Effector CD8-positive, alpha-beta T cell (primary cell): ENCODE results near the gene CUEDC2.

Source experiments
- DNase-seq: peaks from one replicate; lab custom pipeline; 2025; lab: John Stamatoyannopoulos, UW

The CUEDC2 gene

DNA sequence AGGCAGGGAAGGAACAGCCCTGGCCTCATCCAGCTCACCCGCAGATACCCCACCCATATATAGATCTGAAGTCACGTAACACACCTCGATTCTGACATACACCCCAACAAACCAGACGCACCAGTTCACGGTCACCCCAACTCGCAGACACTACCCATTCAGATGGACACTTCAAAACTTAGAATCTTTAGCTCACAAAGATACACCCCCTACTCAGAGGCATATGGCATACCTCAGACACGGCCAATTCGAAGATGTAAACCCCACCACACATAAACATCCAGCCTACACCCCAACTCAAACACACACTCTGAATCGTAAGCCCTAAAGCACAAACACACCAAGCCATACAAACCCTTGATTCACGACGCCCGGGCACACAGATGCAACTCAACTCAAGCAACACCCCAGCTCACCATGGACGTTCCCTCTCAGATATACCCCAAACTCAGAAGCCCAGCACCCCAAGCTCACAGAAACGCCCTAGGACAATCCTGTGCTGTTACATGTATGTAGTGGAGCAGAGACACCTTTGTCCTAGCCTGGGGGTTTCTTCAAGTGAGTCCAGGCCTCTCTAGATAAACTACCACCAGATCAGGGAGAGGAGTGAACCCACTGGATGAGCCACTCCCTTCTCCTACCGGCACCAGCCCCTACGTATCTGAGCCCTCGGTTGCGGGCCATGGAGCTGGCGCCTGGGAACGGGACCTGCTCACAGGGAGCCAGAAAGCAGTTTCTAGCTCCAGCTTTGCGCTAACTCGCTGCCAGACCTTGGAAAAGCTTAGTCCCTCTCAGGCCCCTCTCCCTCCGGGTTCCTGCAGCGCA lies 22.6 kb downstream of the CUEDC2 start:
- DNase-seq: no peak

DNA sequence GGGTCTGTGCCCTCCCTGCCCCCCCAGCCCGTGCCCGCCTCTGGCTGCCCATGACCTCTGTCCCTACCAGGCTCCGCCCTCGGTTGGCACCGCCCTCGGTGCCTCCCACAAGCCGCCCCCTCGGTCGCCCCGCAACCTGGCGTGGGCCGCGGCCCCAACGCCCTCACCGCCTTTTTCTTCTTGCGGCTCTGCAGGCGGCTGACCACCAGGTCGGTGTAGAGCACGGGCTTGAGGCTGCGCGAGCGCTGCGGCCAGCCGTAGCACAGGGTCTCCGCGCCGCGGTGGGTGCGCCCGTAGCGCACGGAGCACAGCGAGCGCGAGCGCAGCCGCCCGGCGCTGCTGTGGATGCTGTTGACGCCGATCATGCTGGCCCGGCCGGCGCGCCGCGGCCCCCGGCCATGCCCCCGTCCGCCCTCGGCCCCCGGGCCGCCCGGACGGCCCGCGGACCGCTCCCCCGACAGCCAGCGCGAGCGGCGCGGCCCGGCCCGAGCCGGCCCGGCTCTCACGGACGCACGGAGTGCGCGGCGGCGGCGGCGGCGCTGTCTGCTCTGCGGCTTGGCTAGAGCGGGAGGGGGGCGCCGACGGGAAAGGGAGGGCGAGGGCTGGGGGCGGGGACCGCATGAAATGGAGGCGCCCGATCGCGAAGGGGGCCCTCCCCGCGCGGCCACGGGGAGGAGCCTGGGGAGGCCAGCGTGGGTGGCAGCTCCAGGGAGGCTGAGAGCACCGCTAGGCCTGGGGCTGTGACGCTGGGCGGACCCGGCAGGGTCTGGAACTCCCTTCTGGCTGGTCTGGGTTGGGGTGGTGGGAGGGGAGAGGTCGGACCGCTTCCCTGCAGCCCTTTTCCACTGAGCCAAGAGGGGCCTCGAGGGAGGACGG lies 23.4 kb downstream of the CUEDC2 start:
- peak; percentile 72 for DNase-seq

DNA sequence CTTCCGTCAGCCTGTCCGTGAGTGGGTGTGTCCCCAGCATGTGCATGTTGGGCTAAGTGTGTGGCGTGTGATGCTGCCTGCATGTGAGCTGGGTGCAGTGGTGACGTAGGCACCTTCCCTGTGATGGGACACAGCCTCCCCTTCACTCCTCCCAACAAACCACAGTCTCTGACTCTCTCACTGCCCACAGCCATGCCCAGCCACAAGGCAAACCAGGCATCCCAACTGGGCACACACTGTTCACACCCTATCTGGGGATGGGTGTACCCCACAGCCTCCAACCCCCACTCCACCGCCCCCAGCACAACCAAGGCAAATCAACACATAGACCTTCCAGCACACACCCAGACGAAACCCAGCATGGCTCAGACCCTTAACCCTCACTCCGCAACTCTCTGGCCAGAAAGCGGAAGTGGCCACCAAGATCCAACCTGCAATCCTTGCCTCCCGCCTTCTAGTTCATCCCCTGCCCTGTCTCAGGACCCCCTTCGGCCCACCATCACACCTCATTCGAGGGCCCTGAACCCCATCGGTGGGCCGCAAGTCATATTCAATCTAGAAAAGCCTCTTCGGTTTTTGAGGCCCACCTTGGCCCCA lies 24.1 kb downstream of the CUEDC2 start:
- no peak for DNase-seq

DNA sequence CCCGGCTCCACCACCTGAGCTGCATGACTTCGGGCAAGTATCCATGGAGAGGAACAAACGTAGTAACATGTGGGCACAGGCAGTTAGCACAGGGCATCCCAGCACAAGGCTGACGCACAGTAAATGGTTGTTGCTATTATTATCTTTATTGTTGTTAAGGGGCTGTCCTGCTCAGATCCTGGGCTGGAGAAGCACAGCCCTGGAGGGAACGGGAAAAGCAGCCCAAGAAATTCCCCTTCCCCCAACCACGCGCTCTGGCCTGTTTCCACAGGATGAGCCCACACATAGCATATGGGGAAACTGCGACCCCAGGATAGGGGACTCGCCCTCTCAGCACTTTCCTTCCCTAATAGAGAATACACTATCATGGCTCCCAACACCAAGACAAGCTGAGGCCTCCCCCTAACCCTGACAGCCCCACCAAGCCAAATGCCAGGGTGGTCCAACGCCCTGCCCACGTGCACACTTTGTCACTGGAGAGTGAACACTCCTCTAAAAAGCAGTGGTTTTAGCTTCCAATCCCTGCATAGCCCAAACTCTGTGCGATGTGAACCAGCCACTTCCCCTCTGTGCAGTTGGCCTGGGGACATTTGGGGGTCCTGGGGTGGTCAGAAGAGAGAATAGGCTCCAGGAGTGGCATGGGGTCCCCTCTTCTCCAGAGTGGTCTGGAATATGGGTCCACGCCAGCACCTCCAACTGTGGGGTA lies 24.8 kb downstream of the CUEDC2 start:
- no peak for DNase-seq

DNA sequence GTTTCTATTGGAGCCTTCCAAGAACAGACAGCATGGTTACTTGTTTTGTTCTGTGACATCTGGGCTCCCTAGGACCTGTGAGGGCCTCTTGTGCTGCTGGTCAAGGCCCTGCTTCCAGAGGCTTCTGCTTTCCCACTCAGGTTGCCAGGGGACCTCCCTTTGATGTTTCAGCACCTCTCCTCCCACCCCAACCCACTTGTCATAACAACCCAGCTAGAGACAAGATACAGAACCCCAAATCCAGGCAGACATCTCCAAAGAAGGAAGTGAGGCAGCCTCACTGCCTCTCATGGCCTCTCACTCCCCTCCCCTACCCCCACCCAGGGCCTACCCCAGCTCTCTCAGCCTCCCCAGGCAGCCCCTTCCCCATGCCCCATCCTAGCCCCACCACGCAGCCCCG lies 25.6 kb downstream of the CUEDC2 start:
- DNase-seq: no peak

DNA sequence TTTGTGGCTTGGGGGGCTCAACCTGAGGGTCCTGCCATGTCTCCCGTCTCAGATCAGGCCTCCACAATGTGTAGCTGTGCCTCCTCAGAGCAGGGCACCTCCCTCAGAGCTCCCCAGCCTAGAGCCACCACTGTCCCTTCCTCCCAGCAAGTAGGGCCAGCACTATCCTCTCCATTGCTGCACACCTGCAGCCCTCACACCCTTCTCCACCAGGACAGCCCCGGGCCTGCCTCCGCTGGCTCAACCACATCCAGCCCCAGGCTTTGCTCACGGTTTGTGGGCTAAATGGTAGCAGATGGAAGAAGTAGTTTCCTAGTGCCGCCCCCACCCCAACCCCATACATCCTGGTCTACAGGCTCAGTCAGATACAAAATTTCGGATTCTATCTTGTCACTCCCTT lies 26.7 kb downstream of the CUEDC2 start:
- no peak for DNase-seq

DNA sequence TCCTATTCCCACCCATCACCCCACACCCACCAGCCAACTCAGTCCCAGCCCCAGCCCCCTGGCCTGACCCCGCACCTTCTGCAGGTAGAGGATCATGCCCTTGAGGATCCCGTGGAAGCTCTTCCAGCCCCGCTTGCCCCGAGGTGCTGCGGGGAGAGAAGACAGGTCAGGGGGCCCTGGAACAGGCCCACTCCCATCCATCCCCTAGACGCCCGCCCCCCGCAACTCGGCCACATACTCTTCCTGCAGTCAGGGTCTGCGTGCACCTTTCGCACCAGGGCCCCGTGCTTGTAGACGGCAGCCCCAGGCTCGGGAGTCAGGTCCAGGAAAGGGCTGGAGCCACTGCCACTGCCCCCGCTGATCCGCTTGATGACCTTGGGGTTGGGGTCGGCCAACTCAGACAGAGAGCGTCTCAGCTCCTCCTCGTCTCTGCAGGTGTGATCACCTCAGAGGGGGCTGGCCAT lies 27.2 kb downstream of the CUEDC2 start:
- DNase-seq: no peak

DNA sequence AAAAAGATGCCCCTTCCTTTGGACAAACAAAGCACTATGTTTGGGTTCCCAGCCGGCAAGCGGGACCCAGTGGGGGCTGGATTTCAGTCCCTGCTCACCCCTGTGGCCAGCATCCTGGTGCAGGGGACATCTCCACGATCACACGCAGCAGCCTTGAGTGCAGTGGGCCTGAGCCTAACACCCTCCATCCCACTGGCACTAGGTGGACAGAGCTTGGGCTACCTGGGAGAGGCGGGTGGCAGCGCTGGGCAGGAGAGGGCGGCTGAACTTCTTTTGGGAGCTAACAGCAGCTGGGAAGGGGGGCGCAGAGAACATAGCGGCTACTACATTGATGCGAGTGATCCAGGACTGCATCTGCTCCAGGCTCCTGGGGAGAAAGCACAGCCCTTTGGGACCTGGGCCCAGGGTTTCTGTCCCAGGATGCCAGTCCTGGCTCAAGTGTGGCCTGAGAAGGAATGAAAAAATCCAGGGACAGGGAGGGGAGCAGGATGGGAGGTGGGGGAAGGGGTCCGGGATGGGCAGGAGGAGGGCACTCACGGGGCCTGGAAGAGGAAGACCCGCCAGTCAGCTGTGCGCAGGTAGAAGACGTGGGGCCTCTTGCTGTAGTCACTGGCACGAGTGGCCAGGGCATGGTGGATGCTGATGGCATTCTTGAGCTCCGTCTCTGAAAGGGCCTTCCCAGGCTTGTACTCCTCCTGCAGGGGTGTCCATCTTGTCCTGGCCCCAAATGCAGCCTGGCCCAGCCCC lies 27.8 kb downstream of the CUEDC2 start:
- no peak for DNase-seq

DNA sequence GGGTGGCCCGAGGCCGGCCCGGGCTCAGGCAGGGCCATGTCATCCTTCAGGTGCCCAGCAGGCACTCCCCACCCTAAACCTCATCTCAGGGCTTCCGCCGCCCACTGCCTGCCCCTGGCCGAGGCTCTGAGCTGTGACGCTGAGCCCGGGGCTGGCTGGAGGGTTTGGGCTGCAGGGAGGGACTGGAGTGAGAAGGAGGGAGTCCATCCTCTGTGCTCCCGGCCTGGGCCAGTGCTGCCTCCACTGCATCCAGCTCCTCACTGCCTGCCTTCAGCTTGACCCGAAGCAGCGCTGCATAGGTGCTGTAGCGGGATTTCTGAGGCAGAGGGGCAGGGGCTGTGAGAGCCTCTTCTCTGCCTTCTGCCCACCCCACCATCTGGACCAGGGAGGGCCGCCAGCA lies 29.3 kb downstream of the CUEDC2 start:
- no peak for DNase-seq

DNA sequence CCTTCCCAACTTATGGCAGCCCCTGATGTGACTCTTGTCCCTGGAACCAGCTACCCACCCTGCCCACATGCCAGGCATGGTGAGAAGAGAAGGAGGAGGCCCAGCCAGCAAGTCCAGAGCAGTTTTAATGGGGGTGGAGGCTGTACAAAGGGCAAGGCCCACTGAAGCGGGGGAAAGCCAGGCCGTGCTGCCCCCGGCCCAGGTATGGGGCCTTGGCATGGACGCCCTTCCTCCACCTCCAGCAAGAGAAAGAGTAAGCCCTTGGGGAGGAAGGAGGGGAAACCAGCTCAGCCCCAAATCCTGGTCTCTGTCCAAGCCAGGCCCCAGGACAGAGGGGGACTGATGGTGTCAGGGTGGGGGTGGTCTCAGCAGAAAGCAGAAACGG lies 29.9 kb downstream of the CUEDC2 start:
- DNase-seq: no peak

DNA sequence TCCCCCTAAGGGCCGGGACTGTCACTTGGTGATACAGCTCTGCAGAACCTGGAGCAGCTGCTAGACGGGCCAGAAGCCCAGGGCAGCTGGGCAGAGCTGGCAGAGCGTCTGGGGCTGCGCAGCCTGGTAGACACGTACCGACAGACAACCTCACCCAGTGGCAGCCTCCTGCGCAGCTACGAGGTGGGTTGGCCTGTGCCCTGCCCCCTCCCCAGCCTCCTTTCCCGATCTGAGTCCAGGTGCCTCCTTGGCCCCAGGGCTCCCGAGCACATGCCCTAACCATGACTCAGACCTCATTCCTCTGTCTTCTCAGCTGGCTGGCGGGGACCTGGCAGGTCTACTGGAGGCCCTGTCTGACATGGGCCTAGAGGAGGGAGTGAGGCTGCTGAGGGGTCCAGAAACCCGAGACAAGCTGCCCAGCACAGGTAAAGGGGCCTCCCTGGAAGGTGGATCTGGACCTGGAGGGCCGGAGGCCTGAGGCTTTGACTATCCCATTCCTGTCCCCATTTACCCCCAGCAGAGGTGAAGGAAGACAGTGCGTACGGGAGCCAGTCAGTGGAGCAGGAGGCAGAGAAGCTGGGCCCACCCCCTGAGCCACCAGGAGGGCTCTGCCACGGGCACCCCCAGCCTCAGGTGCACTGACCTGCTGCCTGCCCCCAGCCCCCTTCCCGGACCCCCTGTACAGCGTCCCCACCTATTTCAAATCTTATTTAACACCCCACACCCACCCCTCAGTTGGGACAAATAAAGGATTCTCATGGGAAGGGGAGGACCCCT lies 30.5 kb downstream of the CUEDC2 start:
- no peak for DNase-seq

DNA sequence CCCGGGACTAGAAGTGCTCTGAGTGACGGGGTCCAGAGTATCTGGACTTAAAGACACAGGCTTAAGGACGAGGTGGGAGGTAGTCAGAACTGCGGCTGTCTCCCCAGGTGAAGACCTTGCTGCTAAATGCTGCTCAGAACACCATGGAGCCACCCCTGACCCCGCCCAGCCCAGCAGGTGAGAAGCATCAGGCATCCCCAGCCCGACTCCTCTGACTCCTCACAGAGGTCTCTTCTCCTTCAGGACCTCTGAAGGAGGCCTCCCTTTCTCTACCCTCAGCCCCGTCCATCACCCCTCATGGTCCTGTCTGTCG lies 31.1 kb downstream of the CUEDC2 start:
- DNase-seq: no peak

DNA sequence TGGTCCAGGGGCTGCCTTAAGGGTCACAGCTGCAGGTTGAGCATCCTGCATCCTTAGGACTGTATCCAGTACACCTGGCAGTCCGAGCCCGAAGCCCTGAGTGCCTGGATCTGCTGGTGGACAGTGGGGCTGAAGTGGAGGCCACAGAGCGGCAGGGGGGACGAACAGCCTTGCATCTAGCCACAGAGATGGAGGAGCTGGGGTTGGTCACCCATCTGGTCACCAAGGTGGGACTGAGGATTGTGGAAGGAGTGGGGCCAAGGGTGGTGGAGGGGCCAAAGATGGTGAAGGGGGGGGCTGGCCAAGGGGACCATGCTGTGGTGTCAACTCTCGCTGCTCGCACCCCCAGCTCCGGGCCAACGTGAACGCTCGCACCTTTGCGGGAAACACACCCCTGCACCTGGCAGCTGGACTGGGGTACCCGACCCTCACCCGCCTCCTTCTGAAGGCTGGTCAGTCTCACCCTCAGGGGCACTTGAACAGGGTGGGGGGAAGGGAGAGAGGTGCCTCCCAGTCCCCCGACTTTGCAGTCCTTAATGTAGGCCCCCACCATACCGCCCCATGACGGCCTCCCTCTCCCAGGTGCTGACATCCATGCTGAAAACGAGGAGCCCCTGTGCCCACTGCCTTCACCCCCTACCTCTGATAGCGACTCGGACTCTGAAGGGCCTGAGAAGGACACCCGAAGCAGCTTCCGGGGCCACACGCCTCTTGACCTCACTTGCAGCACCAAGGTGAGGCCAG lies 31.6 kb downstream of the CUEDC2 start:
- no peak for DNase-seq

DNA sequence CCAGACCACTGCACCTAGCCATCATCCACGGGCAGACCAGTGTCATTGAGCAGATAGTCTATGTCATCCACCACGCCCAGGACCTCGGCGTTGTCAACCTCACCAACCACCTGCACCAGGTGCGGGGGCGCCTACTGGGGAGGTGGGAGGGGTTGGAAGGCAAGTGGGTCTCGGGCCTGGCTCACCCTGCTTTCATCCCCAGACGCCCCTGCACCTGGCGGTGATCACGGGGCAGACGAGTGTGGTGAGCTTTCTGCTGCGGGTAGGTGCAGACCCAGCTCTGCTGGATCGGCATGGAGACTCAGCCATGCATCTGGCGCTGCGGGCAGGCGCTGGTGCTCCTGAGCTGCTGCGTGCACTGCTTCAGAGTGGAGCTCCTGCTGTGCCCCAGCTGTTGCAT lies 32.3 kb downstream of the CUEDC2 start:
- DNase-seq: no peak

DNA sequence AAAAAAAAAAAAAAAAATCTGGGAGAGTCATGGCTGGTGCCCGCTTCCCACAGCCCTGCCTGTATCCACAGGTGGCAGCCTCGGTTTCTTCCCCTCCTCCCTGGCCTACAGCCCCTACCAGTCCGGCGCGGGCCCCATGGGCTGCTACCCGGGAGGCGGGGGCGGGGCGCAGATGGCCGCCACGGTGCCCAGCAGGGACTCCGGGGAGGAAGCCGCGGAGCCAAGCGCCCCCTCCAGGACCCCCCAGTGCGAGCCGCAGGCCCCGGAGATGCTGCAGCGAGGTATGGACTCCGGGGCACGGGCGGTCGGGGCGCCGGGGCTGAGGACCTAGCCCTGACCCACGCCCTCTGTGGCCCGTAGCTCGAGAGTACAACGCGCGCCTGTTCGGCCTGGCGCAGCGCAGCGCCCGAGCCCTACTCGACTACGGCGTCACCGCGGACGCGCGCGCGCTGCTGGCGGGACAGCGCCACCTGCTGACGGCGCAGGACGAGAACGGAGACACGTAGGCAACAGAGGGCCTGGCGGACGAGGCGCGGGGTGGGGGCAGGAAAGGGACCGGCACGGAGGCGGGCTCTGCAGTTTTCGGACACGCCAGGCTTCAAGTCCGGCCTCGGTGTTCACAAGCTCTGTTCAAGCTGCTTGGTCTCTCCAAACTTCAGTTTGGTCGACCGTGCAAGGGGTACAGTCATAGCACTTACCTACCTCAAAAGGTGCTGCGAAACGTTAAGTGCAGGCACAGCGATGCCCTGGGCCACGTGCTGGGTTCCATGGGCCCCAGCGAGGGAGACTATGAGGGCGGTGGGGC lies 33.0 kb downstream of the CUEDC2 start:
- peak; percentile 79 for DNase-seq

DNA sequence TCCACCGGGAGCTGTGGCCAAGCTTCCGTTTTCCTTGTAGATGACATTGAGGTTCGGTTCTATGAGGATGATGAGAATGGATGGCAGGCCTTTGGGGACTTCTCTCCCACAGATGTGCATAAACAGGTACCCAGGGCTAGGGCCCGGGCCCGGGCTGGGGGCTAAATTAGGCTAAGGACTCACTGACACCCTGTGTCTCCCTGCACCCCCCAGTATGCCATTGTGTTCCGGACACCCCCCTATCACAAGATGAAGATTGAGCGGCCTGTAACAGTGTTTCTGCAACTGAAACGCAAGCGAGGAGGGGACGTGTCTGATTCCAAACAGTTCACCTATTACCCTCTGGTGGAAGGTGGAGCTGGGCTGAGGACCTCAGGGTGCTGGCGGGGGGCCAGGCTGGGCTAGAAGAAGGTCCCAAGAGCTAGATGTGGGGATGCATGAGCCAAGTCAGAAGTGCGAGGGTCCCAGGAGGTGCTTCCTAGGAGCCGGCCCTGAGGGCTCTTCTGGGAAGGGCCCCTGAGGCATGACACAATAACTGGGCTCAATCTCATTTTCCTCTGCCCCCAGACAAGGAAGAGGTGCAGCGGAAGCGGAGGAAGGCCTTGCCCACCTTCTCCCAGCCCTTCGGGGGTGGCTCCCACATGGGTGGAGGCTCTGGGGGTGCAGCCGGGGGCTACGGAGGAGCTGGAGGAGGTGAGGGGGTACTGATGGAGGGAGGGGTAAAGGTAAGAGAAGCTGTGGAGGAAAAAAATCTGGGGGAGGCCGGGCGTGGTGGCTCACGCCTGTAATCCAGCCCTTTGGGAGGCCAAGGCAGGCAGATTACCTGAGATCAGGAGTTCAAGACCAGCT lies 34.0 kb downstream of the CUEDC2 start:
- DNase-seq: no peak

DNA sequence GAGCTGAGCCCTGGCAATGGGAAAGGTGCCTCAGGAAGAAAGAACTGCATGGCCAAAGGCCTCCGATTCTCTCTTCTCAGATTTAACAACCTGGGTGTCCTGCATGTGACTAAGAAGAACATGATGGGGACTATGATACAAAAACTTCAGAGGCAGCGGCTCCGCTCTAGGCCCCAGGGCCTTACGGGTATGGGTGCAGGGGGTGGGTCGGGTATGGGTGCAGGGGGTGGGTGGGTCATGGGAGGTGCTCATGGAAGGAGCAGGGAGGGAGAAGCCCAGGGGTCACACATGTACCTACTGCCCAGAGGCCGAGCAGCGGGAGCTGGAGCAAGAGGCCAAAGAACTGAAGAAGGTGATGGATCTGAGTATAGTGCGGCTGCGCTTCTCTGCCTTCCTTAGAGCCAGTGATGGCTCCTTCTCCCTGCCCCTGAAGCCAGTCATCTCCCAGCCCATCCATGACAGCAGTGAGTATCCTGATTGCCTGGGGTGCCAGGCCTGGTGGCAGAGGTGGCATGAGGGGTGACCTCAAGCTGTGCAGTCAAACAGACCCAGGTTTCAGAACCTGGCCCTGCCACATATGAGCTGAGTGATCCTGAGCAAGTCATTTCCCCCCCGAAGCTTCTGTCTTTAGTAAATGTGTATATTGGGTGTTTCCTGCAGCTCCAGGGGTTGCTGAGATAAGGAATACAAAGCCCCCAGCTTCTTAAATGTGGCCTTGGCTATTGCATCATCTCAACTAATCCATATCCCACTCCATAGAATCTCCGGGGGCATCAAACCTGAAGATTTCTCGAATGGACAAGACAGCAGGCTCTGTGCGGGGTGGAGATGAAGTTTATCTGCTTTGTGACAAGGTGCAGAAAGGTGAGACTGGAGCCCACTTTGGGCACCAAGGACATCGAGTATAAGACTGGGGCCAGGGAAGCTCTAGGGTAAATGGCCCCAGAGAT lies 34.9 kb downstream of the CUEDC2 start:
- DNase-seq: no peak
